ENCODE measurements around the gene ATP8B3.

ATP8B3 gene

DNA sequence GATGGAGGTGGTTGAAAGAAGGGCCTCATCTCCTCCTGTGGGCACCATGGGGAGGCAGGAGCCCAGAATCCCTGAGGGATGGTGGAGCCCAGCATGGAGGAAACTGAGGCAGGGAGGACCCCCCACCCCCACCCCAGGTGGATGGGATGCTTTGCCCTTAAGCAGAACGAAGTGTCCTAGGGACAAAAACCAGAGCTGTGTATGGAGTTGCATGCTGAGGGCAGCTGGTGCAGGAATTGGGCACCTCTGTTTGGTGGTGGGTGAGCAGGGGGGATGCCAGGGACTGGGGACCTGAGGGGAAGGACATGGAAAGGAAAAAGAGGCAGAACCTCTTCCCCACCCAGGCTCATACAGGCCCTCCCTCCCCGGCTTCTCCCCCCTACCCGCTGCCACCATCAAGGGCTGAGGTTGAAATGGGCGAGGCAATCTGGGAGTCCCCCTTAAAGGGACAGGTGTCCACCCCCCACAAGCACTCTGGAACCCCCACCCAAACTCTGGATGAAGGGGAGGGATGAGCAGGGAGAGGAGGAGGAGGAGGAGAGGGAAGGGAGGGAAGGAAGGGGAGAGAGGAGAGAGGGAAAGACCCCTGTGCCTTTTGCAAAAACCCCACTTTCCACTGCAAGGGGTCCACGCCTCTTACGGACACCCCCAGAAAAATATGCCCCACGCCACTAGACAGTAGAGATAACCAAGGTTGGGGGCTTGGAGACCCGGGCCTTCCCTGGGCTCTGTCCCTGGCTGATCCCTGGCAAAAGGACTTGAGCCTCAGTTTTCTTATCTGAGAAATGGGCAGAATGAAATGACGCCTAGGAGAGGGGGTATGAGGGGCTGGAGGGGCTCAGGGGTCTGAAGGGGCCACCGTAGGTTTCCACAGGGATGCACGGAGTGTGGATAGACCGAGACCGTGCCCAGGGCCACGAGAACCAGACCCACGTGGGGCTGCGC lies 52.8 kb downstream of the ATP8B3 start:
- no peak overlapping the region for H3K4me3 Mint-ChIP-seq
- H3K36me3 Mint-ChIP-seq (ENCODE audit: low read depth) = no peaks in the 10 kb centered on the region
- H3K9me3 Mint-ChIP-seq = no peaks in the 10 kb centered on the region
- H3K27ac Mint-ChIP-seq = no peak overlapping the region
- H3K27me3 Mint-ChIP-seq = peaks cover 67% of the 10 kb centered on the region
- H3K4me1 Mint-ChIP-seq (ENCODE audit: low read depth) = peaks cover 16% of the 10 kb centered on the region

DNA sequence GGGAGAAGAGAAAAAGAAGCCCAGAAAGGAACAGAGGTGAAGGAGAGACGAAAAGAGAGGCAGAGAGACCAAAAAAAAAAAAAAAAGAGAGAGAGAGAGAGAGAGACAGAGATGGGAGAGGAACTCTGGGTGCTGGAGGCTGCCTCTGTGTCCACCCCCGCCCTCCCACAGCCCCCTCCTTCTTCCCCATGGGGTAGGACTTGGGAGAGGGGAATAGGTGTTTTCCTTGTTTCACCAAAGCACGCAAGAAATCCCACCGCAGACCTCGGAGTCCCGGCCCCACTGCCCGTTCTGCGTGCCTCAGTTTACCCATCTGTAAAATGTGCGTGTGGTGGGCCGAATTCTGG lies 53.9 kb downstream of the ATP8B3 start:
- Mint-ChIP-seq H3K27ac (no peak overlapping the region), H3K36me3 (ENCODE audit: low read depth) (no peaks in the 10 kb centered on the region), H3K27me3 (peaks cover 57% of the 10 kb centered on the region), H3K4me1 (ENCODE audit: low read depth) (peaks cover 10% of the 10 kb centered on the region), H3K9me3 (no peaks in the 10 kb centered on the region), H3K4me3 (no peak overlapping the region)

DNA sequence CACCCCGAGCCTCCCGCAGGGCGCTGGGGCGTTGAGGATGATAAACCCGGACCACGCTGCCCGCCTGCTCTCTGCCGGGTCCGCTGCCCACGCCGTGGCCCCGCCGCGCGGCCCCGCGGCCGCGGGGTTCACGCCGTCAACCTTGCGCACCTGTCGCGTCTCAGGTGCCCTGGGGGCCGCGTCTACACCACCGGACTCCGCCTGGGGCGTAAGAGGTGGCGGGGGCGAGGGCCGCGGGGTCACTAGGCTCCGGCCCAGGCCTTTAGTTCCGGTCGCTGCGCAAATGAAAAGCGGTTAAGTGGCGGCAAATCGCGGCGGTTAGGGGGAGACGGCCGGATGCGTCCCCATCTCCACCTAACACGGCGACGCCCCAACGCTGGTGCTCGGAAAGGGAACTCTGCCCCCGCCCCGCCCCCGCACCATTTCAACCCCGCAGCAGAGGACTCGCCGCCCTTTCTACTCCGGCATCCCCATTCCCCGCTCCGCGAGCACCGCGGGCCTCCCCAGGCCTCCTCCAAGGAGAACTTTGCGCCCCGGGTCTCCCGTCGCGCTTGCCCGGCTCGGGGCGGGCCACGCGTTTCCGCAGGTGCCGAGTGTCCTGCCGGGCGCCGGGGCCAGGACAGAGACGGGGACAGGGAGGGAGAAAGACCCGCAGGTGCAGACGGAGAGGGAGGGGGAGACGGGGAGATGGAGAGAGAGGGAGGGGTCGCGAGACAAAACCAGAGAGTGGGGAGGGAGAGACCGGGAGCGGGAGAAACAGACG lies 54.4 kb downstream of the ATP8B3 start:
- Mint-ChIP-seq H3K27ac (no peak overlapping the region), H3K9me3 (no peaks in the 10 kb centered on the region), H3K27me3 (peaks cover 58% of the 10 kb centered on the region), H3K4me3 (no peak overlapping the region), H3K36me3 (ENCODE audit: low read depth) (no peaks in the 10 kb centered on the region), H3K4me1 (ENCODE audit: low read depth) (peaks cover 10% of the 10 kb centered on the region)

DNA sequence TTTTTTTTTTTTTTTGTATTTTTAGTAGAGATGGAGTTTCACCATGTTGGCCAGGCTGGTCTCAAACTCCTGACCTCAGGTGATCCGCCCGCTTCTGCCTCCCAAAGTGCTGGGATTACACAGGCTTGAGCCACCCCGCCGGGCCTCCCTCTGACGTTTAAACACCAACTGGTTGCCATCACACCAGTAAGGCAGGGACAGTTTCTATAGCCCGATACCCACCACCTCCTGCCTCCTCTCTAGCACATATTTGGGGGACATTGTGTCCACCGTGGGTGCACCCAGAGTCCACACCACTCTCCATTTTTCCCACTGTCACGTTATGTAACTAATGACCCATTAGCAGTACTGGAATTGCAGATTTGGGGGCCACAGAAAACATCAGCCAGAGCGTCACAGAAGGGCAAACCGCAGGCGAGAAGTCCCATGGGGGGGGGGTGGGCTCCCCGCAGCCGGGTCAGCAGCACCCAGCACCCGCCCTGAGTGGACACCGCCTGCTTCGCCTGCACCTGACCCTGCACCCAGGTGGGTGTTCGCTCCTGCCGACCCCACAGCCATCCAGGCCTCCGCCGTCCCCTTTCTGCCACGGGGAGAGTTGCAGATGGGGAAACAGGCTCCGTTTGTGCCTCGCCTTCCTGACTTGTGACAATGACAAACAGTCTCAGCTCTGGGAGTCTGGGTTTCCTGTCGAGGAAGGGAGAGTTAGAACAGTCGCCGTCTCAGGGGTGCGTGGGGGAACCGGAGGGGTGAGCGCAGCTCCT lies 55.2 kb downstream of the ATP8B3 start:
- H3K27me3 Mint-ChIP-seq = peaks cover 64% of the 10 kb centered on the region
- no peaks in the 10 kb centered on the region for H3K36me3 Mint-ChIP-seq (ENCODE audit: low read depth)
- no peak overlapping the region for H3K4me3 Mint-ChIP-seq
- H3K27ac Mint-ChIP-seq = no peak overlapping the region
- no peaks in the 10 kb centered on the region for H3K9me3 Mint-ChIP-seq
- peaks cover 10% of the 10 kb centered on the region for H3K4me1 Mint-ChIP-seq (ENCODE audit: low read depth)

DNA sequence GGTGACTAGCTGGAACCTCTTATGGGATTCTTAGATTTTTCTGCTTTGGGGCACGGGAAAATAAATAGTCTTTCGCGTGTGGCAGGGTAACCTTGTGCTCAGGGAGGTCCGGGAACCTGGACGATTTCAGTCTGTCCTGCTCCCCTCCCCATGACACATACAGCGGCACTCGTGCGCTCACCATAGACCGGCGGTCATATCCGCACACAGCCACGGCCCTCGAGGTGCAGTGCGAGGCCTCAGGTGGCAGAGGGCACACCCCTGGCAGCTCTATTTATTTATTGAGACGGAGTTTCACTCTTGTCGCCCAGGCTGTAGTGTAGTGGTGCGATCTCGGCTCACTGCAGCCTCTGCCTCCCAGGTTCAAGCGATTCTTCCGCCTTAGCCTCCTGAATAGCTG lies 55.8 kb downstream of the ATP8B3 start:
- Mint-ChIP-seq H3K9me3 (no peaks in the 10 kb centered on the region), H3K27ac (no peak overlapping the region), H3K27me3 (peaks cover 64% of the 10 kb centered on the region), H3K36me3 (ENCODE audit: low read depth) (no peaks in the 10 kb centered on the region), H3K4me3 (no peak overlapping the region), H3K4me1 (ENCODE audit: low read depth) (peaks cover 10% of the 10 kb centered on the region)

DNA sequence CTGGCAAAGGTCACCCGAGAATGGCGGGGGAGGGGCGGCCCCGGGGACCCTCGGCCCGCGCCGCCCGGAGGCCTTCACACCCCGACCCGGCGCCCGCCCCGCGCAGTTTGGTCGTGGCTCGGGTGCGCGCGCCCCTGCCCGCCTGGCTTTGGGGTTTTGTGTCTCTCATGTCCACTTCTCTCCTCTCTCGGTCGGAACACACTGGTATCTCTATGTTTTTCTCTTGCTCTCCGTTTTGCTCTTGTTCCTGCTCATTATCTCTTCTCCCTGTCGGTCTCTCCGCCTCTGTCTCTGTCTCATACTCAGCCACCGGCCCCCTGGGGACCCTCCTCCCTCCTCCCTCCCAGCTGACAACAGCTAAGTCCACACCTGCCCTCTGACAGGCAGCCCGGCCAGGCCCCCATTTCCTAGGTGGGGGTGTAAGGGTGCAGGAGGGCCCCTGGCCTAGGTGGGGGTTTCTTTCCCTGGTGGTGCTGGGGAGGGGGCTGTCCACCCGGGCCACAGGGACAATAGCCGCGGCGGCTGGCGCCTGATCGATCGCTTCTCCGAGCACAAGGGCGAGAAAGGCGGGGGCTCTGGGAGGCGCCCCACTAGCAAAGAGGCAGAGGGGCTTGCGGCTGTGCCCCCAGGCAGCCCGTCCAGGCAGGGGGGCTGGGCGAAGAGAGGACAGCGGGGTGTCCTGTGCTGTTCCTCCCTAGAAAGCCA lies 56.5 kb downstream of the ATP8B3 start:
- no peaks in the 10 kb centered on the region for H3K9me3 Mint-ChIP-seq
- H3K4me1 Mint-ChIP-seq (ENCODE audit: low read depth) = peaks cover 10% of the 10 kb centered on the region
- peak overlapping the region; percentile 73 for H3K27ac Mint-ChIP-seq
- H3K36me3 Mint-ChIP-seq (ENCODE audit: low read depth) = no peaks in the 10 kb centered on the region
- peak overlapping the region; percentile 42 for H3K4me3 Mint-ChIP-seq
- H3K27me3 Mint-ChIP-seq = peaks cover 64% of the 10 kb centered on the region

DNA sequence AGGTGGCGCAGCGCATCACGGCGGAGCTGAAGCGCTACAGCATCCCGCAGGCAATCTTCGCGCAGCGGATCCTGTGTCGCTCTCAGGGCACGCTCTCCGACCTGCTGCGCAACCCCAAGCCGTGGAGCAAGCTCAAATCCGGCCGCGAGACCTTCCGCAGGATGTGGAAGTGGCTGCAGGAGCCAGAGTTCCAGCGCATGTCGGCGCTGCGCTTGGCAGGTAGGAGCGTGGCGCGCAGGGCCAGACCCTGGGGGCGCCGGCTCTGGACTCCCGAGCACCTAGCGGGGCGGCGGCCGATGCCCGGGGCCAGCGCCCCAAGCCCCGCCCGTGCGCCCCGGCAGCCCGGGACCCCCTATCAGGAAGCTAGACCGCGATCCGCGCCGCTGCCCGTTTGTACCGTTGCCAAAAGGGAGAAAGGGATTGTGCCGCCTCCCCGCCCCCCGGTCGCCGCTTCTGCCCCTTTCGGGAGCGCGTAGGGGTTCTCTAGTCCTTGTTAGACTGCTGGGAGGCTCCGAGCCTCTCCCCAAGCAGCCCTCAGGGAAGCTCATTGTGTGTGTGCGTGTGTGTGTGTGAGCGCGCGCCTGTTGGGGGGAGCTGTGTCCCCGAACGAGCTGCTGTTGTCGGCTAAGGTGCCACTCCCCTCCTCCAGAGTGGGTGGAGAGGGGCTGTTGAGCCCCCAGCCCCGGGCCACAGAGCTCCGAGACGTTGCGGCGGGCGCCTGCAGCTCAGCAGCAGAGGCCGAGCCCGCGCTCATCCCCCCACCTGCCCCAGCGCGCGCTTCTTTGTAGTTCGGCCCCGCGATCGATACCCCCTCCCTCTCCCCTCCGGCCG lies 57.2 kb downstream of the ATP8B3 start:
- Mint-ChIP-seq H3K27ac (no peak overlapping the region), H3K9me3 (no peaks in the 10 kb centered on the region), H3K36me3 (ENCODE audit: low read depth) (no peaks in the 10 kb centered on the region), H3K4me1 (ENCODE audit: low read depth) (peaks cover 15% of the 10 kb centered on the region), H3K4me3 (no peak overlapping the region), H3K27me3 (peaks cover 70% of the 10 kb centered on the region)

DNA sequence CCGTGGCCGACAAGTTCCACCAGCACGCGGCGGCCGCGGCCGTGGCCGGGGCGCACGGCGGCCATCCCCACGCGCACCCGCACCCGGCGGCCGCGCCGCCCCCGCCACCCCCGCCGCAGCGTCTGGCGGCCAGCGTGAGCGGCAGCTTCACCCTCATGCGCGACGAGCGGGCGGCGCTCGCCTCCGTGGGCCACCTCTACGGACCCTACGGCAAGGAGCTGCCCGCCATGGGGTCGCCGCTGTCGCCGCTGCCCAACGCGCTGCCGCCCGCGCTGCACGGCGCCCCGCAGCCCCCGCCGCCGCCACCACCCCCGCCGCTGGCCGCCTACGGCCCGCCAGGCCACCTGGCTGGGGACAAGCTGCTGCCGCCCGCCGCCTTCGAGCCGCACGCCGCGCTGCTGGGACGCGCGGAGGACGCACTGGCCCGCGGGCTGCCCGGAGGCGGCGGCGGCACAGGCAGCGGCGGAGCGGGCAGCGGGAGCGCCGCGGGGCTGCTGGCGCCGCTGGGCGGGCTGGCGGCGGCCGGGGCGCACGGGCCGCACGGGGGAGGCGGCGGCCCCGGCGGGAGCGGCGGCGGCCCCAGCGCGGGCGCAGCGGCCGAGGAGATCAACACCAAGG lies 57.9 kb downstream of the ATP8B3 start:
- H3K9me3 Mint-ChIP-seq = no peaks in the 10 kb centered on the region
- H3K36me3 Mint-ChIP-seq (ENCODE audit: low read depth) = no peaks in the 10 kb centered on the region
- peaks cover 16% of the 10 kb centered on the region for H3K4me1 Mint-ChIP-seq (ENCODE audit: low read depth)
- peaks cover 67% of the 10 kb centered on the region for H3K27me3 Mint-ChIP-seq
- no peak overlapping the region for H3K4me3 Mint-ChIP-seq
- H3K27ac Mint-ChIP-seq = no peak overlapping the region

DNA sequence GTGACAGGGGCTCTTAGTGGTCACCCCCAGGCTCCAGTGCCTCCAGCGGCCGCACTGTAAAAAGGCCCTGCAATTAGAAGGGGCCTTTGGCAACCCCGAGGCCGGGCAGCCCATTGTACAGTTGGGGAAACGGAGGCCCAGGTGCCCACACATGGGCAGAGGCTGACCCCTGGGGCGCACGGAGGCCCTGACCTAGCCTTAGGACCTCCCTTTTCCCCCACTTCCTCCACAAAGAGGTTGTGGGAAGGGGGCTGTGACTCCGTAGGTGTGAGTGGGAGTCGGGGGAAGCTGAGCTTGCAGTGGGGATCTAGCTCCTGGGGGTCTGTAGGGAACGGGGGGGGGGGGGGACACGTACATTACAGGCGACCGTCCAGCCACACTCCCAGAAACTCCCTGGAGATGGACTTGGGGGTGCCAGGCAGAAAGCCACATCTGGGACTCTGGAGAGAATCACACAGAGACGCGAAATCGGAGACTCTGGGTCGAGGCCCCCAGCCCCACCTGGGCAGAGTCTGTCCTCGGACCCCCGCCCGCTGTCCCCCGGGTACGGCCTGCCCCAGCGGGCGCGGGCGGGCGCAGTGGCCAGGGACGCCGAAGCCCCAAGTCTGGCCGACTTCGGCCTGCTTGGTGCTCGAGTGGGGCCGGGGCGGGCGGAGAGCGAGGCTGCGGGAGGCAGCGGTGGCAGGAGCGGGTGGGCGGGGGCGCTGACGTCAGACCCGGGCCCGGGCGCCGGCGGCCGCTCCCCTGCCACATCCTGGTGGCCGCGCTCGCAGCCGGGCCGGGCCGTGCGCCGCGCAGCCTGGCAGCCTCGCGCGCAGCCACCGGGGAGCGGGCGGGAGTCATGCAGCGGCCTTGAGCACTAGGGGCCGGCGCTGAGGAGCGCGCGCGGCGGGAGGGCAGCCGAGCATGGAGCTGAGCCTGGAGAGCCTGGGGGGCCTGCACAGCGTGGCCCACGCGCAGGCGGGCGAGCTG lies 59.0 kb downstream of the ATP8B3 start, which contains the start of gene ONECUT3:
Gene ONECUT3, plus strand, starts transcription at position 750 of the 972 bp plus-strand sequence. Its CDS starts 157 bp downstream, at position 907.
- Mint-ChIP-seq H3K27me3 (peaks cover 58% of the 10 kb centered on the region), H3K4me3 (no peak within 1 kb of the TSS), H3K27ac (no peak within 1 kb of the TSS)

DNA sequence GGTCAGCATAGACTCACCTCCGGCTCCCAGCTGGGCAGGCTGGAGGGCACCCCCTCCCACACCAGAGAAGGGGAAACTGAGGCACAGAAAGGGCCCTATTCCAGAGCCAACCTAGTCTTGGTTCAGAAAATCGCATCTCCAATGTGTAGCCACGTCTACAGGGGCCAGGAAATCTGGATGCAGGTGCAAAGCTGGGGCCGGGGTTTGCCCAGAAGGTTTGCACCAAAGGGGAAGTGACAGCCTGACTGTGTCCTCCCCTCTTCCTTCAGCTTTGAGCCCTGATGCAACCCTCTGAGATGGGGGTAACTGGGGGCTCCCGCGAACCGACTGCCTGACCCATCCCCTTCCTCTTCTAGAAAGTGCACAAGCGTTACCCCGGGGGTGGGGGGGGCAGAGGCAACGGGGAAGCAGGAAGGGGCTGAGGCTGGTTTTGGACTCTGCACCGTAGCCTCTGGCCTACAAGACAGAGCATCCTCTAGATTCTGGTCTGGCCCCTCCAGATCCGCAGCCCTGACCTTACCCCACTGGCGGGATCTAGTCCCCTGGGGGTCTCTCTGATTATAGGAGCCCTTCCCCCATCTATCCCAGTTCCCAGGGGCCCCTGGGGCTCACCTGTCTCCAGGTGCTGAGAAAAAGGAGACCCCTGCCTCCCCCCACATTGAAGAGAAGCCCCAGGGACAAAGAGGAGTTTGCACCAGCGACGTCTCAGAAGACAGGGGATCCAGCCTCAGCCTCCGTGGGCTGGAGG lies 59.9 kb downstream of the ATP8B3 start:
- peaks cover 61% of the 10 kb centered on the region for H3K27me3 Mint-ChIP-seq
- peaks cover 24% of the 10 kb centered on the region for H3K4me1 Mint-ChIP-seq (ENCODE audit: low read depth)
- H3K4me3 Mint-ChIP-seq = no peak overlapping the region
- H3K9me3 Mint-ChIP-seq = no peaks in the 10 kb centered on the region
- H3K27ac Mint-ChIP-seq = no peak overlapping the region
- H3K36me3 Mint-ChIP-seq (ENCODE audit: low read depth) = no peaks in the 10 kb centered on the region

More for the DNA sequence above, 59.0 kb downstream of the ATP8B3 start, which contains the start of gene ONECUT3:
- Mint-ChIP-seq H3K9me3 (no peaks in the 10 kb centered on the region), H3K36me3 (ENCODE audit: low read depth) (no peaks in the 10 kb centered on the region), H3K4me1 (ENCODE audit: low read depth) (peaks cover 16% of the 10 kb centered on the region)

DNA sequence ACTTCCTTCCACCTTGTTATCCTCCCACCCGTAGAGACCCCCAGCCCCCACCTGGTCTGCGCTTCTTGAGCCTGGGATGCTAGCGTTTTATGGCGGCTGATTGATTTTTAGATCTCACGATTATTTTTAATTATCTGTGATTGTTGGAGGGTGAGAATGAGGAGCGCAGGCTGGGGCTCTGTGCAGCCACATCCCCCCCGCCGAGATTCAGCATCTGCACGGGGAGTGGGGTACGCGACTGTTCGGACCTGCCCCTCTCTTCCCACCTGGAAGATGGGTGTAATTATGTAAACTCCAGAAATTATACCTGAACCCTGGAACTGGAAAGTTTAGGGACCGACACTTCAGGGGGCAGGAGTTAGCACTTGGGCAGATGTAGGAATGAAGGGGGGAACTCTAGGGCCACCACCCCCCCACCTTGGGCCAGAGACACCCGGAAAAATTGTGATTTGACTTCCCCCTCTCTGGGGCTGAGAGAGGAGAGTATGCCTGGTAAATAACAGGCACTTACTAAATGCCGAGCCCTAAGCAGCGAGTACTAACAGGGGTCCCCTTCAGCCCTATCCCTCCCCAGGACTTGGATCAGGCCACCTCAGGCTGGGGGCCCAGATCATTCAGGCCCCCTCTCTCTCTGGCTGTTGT lies 60.6 kb downstream of the ATP8B3 start:
- Mint-ChIP-seq H3K27me3 (peaks cover 60% of the 10 kb centered on the region), H3K36me3 (ENCODE audit: low read depth) (no peaks in the 10 kb centered on the region), H3K4me1 (ENCODE audit: low read depth) (peaks cover 25% of the 10 kb centered on the region), H3K9me3 (no peaks in the 10 kb centered on the region), H3K27ac (no peak overlapping the region), H3K4me3 (no peak overlapping the region)
